ENCODE results near the gene PASD1.
"Not testable (repeated sequence)": the region's sequence is repeated elsewhere in the genome, so short reads cannot be mapped to it uniquely, and the experiment has no call there.

PASD1 gene

GRCh38 chrX:151624677-151625076 lies 61.2 kb downstream of the PASD1 start:
- peak; percentile 84 for DNase-seq

GRCh38 chrX:151631822-151632221 lies 68.3 kb downstream of the PASD1 start:
- no peak for DNase-seq

GRCh38 chrX:151633157-151633556 lies 69.7 kb downstream of the PASD1 start:
- no peak for DNase-seq

GRCh38 chrX:151634937-151635336 lies 71.5 kb downstream of the PASD1 start:
- no peak for DNase-seq

GRCh38 chrX:151641564-151641963 lies 78.1 kb downstream of the PASD1 start:
- no peak for DNase-seq

- DNase-seq = no peak
Observed at GRCh38 chrX:151675121-151675746, 111.8 kb downstream of the PASD1 start.

- no peak for DNase-seq
Observed at GRCh38 chrX:151676196-151676595, 112.7 kb downstream of the PASD1 start.

GRCh38 chrX:151679798-151680402 lies 116.4 kb downstream of the PASD1 start:
- DNase-seq = no peak

GRCh38 chrX:151680805-151681204 lies 117.3 kb downstream of the PASD1 start:
- DNase-seq = peak; percentile 4

GRCh38 chrX:151687635-151688034 lies 124.2 kb downstream of the PASD1 start:
- no peak for DNase-seq

GRCh38 chrX:151688695-151689094 lies 125.2 kb downstream of the PASD1 start:
- no peak for DNase-seq

GRCh38 chrX:151692825-151693224 lies 129.3 kb downstream of the PASD1 start:
- no peak for DNase-seq

- DNase-seq = no peak
Observed at GRCh38 chrX:151694121-151694520, 130.6 kb downstream of the PASD1 start.

- DNase-seq = no peak
Observed at GRCh38 chrX:151694661-151695582, 131.4 kb downstream of the PASD1 start, which contains the start of gene PRRG3. Gene PRRG3, plus strand, starts transcription at chrX:151695458. Its CDS starts 3,357 bp downstream, at chrX:151698815.

- no peak for DNase-seq
Observed at GRCh38 chrX:151695583-151696340, 132.3 kb downstream of the PASD1 start.

GRCh38 chrX:151697082-151697481 lies 133.6 kb downstream of the PASD1 start:
- DNase-seq = not testable (repeated sequence)

GRCh38 chrX:151697522-151697921 lies 134.0 kb downstream of the PASD1 start:
- DNase-seq = no peak

- DNase-seq = no peak
Observed at GRCh38 chrX:151698485-151698884, 135.0 kb downstream of the PASD1 start.

- no peak for DNase-seq
Observed at GRCh38 chrX:151699746-151700145, 136.3 kb downstream of the PASD1 start.

- no peak for DNase-seq
Observed at GRCh38 chrX:151700581-151700980, 137.1 kb downstream of the PASD1 start.

GRCh38 chrX:151701071-151701470 lies 137.6 kb downstream of the PASD1 start:
- no peak for DNase-seq

- DNase-seq = no peak
Observed at GRCh38 chrX:151701531-151701930, 138.1 kb downstream of the PASD1 start.

All from MV-4-11 (cell line).